HG03159 (cell line): ENCODE data around the gene COX8A.
A peak's percentile ranks its signal among the peaks of the same experiment; 100 is the strongest.
"Not testable (repeated sequence)": the region's sequence is repeated elsewhere in the genome, so short reads cannot be mapped to it uniquely, and the experiment has no call there.

ENCODE experiments used
- ATAC-seq: cut with Tn5 transposase; IDR thresholded peaks from one replicate; pipeline ENCODE4 v1.9.1; 2021; ENCODE audit warnings: mild to moderate bottlenecking, moderate library complexity; ENCODE audit not compliant: unreplicated experiment

Gene COX8A, protein sequence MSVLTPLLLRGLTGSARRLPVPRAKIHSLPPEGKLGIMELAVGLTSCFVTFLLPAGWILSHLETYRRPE

DNA sequence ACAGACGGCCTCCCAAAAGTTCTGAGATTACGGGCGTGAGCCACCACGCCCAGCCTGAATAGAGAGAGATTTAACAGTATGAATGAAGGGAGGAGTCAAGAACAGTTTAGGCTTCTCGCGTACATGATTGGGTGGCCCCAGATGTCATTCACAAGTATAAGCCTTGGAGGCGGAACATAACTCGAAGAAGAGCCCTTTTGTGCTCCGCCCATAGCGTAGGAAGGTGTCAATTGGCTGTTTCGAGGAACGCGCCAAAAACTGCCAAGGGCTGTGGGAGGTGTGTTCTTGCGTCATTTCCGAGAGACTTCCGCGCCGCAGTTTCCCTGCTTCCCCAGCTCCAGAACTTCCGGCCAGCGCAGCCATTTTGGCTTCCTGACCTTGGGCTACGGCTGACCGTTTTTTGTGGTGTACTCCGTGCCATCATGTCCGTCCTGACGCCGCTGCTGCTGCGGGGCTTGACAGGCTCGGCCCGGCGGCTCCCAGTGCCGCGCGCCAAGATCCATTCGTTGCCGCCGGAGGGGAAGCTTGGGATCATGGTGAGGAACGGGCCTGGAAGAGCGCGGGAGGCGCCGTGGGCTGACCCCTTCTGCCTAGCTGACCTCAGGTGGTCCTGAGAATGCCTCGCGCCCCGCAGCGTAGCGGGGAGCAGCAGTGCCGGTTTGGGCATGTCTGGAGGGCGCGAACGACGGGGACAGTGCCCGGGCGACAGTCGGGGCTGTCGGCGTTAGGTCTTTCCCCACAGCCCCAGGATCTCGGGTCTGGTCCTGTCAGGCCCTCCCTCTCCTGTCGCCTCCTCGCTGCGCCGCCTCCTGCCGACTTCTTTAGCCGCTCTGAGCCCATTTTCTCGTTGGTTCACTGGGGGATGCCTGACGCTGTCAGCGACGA is at the start of gene COX8A:
Gene COX8A, plus strand, starts transcription at position 362 of the 885 bp plus-strand sequence. Its CDS starts 61 bp downstream, at position 423.
- peak; percentile 96 for ATAC-seq

GRCh38 chr11:63929616-63930015 is 44.8 kb upstream of the COX8A start:
- ATAC-seq, result no peak

GRCh38 chr11:63931045-63931444 is 43.4 kb upstream of the COX8A start:
- no peak for ATAC-seq

DNA sequence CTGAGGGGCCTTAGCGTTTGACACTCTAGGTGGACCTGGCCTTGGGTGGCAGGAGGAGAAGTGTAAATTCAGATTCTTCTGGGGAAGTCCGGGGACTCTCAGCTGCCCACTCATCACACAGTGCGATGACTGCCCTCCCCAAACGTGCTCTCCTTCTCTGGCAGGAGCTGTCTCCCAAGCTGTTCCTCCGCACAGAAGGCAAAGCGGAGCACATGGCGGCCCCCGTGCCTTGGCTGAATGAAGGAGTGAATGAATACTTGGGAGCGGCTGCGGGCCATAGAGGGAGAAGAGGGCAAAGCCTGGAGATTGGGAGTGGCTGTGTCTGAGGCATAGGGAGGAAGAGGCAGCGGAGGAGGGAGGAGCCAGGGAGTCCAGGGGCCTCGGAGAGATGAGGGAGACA is 42.5 kb upstream of the COX8A start:
- ATAC-seq, result no peak

DNA sequence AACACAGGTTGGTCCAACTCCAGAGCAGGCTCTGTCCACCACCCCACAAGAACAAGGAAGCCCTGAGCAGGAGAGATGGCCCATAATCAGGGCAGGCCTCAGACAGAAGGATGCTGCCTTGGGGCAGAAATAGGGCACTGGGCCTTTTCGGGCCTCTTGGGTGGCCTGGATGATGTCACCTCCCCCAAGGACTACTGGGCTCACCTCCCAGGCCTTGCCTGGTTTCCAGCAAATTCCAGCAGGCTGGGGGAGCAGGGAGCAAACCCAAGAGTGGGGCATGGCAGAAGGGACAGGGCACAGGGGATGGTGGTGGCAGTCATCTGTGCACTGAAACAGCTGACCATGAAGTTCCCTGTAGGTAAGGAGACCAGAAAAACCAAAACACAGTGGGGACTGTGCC is 41.0 kb upstream of the COX8A start:
- ATAC-seq, result no peak

- ATAC-seq, result peak; percentile 15
Observed at GRCh38 chr11:63937713-63938478, 36.5 kb upstream of the COX8A start.

DNA sequence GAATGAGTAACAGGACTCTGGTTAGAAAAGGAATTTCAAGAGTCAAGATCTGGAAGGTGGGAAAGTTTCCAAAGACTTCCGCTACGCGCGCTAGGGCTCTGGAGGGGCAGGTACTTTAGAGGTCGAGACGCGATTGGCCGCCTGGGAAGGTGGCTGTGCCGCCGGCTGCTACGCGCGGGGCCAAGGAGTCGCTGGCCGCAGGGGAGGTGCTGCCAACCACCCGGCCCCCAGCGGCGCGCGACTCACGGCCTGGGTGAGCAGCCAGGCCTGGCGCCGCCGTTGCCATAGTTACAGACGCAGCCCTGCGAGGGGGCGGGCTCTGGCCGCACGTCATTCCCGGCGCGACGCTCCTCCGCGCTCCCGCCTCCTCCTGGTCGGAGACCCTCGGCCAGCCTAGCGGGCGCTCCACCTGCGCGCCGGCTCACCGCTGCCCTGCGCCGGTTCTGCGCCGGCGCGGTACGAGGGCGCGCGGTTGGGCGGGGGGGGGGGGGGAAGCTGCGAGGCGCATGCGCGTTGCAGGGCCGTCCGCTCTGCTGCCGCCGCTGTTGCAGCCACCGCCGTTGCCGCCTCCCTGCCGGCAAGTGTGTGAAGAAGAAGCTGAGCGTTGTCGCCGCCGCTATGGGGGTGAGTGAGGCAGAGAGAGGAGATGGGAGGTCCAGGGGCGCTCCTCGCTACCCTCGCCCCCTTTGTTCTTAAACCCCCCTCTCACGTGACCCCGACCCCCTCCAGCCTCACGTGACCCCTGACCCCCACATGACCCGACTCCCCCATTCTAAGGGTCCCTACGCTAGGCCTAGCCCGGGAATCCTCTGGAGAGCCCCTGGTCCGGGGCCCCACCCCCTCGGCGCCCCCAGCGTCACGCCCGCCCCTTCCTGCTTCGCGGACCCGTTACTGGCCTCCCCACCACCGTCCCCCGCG is 35.7 kb upstream of the COX8A start, which contains the start of gene NAA40:
Gene NAA40, plus strand, starts transcription at position 524 of the 918 bp plus-strand sequence. Its CDS starts 95 bp downstream, at position 619.
- ATAC-seq, result peak; percentile 88

DNA sequence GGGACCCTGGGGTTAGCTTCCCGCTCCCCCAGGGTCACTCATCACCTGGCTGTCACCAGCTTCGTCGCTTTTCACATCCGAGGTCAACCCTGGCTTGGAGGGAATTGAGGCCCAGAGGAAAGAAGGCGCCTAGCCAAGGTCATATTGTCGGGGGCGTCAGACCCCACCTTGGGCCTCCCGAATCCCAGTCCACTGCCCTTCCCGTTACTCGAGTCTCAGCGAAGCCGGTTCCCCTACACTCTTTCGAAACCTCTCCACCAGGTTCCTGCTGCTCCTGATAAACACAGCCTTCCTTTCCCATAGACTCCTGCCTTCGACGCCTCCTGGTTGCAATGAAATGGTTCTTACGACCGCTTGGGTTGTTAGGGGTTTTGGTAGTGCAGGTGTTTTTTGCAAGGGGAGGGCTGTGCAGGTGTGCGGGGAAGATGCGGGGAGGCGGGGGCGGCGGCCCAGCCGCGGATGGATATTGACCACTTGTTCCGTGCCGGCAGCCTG is 35.0 kb upstream of the COX8A start:
- ATAC-seq, result no peak

GRCh38 chr11:63940786-63941185 is 33.6 kb upstream of the COX8A start:
- no peak for ATAC-seq

- ATAC-seq, result no peak
Observed at GRCh38 chr11:63941901-63942300, 32.5 kb upstream of the COX8A start.

- no peak for ATAC-seq
Observed at GRCh38 chr11:63942803-63943202, 31.6 kb upstream of the COX8A start.

- no peak for ATAC-seq
Observed at GRCh38 chr11:63944987-63945386, 29.4 kb upstream of the COX8A start.

DNA sequence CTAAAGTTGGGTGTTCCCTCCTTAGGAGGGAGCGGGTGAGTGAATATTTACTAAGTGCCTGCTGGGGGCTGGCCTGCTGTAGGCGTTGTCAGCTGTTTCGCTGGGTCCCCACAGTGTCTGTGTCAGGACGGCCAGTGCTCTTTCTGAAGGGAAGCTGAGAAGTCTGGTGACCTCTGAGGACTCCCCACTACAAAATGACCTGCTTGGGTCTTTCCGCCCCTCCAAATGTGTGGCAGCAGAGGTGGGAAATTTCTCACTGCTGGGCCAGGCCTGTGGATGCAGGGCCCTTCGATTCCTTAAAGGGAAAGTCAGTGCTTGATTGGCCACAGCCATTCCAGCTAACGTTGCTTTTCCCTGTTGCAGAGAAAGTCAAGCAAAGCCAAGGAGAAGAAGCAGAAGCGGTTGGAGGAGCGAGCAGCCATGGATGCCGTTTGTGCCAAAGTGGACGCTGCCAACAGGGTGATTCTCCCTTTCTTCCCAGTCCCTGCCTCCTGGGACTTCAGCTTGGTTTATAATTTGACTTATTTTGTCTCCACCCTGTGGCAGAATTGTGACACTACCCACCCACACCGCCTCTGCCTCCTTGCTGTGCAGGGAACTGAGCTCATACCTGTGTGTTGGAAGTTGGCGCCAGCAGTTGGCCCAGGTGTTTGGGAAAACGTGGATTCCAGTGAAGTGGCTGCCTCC is 28.8 kb upstream of the COX8A start:
- no peak for ATAC-seq

GRCh38 chr11:63951779-63952536 is 22.5 kb upstream of the COX8A start:
- no peak for ATAC-seq

- ATAC-seq, result no peak
Observed at GRCh38 chr11:63952570-63952969, 21.9 kb upstream of the COX8A start.

DNA sequence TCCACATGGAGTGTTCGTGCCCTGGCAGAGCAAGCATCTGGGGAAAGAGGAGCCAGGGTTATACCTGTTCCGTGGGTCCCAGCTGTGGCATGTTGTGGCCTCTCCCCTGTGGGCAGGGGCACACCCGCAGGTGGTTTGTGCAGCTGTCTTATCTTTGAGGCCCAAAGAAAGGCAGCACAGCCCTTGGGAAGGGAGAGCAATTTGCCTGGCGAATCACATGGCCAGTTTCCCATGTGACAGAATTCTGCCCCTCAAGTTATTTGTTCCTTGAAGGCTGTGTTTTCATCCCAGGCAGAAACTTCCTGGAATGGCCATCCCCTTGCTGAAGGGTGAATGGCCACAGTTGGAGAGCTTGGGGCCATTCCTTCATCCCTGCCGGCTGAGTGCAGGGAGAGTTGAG is 16.4 kb upstream of the COX8A start:
- no peak for ATAC-seq

DNA sequence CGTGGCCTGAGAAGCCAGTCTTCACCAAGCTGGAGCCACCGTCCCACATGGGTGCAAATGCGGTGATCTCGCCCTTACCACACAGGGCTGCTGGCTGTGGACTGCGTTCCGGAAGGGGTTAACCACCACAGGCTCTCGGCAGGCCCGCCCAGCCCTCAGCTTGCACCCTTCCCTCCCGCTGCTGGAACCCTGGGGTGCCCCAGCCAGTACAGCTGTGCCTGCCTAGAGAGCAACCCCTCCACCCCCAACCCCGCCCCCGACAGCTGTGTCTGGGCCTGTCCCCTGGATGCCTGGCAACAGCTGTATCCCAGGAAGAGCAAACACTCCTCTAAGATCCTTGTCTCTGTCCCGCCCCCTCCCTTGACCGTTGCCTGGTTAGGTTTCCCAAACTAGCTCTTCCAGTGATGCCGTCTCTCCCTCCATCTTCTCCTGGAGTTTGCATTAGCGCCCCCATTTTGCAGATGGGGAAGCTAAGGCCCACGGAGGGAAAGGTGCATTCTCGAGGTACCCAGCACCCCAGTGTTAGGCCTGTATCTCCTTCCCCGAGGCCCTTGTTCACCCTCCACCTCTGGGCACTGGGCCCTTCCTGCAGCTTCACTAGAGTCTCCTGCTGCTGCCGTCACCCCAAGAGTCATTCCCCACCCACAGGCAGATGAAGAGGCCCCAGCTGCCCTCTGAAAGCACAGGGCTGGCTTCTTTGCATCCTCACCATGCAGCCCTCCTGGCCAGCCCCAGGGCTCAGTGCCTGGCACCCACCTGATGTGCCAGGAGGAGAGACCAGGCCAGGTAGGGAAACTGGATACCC is 12.6 kb upstream of the COX8A start:
- no peak for ATAC-seq

DNA sequence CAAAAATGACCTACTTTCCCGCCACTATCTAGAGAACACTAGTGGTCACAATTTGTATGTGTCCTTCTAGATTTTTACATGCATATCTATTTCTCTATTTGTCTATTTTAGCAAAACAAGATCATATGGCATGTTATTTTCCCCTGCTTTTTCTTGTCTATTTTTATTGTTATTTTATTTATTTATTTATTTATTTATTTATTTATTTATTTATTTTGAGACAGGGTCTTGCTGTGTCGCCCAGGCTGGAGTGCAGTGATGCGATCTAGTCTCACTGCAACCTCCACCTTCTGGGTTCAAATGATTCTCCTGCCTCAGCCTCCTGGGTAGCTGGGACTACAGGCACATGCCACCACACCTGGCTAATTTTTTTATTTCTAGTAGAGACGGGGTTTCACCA is 10.5 kb upstream of the COX8A start:
- ATAC-seq, result not testable (repeated sequence)
